Liver (tissue), 9 donors: ENCODE data around the gene WWC1. TPM values are rescaled to one million over a fixed set of nuclear protein-coding genes. Genes with fewer than 3 reads are reported as not detected.
"Not testable (repeated sequence)": the region's sequence is repeated elsewhere in the genome, so short reads cannot be mapped to it uniquely, and the experiment has no call there.

Experiments used
- DNase-seq: peaks from one replicate; pipeline ENCODE4 v3.0.0-alpha.2; 2017; ENCODE audit warnings: low spot score
- H3K27ac ChIP-seq, 2 donors: one replicate each; pipeline ENCODE4 v1.7.0; 2013; ENCODE audit warnings: inconsistent platforms in 2 of 2, low read length in 2 of 2, control low read depth in 1 of 2, low read depth in 1 of 2, mild to moderate bottlenecking in 1 of 2
- H3K27me3 ChIP-seq, 4 donors: one replicate each; pipeline versions ENCODE4 v1.6.1 to v1.7.0; 2013; ENCODE audit warnings: low read length in 3 of 4, inconsistent platforms in 1 of 4, mild to moderate bottlenecking in 1 of 4, moderate library complexity in 1 of 4; ENCODE audit not compliant: control insufficient read depth in 4 of 4, insufficient read depth in 4 of 4
- H3K36me3 ChIP-seq, 4 donors: one replicate each; pipeline versions ENCODE4 v1.6.1 to v1.7.0; 2013; ENCODE audit warnings: low read length in 3 of 4, mild to moderate bottlenecking in 3 of 4, low read depth in 1 of 4, moderate library complexity in 1 of 4; ENCODE audit not compliant: control insufficient read depth in 4 of 4, insufficient read depth in 3 of 4
- H3K4me1 ChIP-seq, 4 donors: one replicate each; pipeline versions ENCODE4 v1.6.1 to v1.7.0; 2013; ENCODE audit warnings: low read length in 3 of 4, mild to moderate bottlenecking in 3 of 4, moderate library complexity in 1 of 4; ENCODE audit not compliant: control insufficient read depth in 4 of 4, insufficient read depth in 4 of 4
- H3K4me3 ChIP-seq, 3 donors: one replicate each; pipeline versions ENCODE4 v1.6.1 to v1.7.0; 2013; ENCODE audit warnings: low read length in 3 of 3, control low read depth in 1 of 3, low read depth in 1 of 3, mild to moderate bottlenecking in 1 of 3
- H3K9ac ChIP-seq, 2 donors: one replicate each; pipeline ENCODE4 v1.7.0; 2013; ENCODE audit warnings: low read length in 2 of 2, mild to moderate bottlenecking in 2 of 2, moderate library complexity in 2 of 2, control low read depth in 1 of 2, low read depth in 1 of 2
- H3K9me3 ChIP-seq, 4 donors: one replicate each; pipeline versions ENCODE4 v1.6.1 to v1.7.0; 2013; ENCODE audit warnings: low read length in 3 of 4; ENCODE audit not compliant: control insufficient read depth in 4 of 4
- ATF3 ChIP-seq: IDR thresholded peaks from 2 replicates; pipeline ENCODE4 v1.6.1; 2016; ENCODE audit warnings: antibody characterized with exemption
- CTCF ChIP-seq: fragments of 150-350 bp; IDR thresholded peaks from 2 replicates; pipeline ENCODE4 v1.5.1; 2017; ENCODE audit warnings: improper control_type of control experiment, low read depth, low read length; ENCODE audit not compliant: missing input control
- EGR1 ChIP-seq, 2 donors: IDR thresholded peaks; 2 replicates each; pipeline ENCODE4 v1.6.1; 2016 to 2018; ENCODE audit warnings: antibody characterized with exemption in 2 of 2, low read depth in 2 of 2
- FOXA1 ChIP-seq: IDR thresholded peaks from 2 replicates; pipeline ENCODE4 v1.6.1; 2016; ENCODE audit warnings: antibody characterized with exemption
- FOXA2 ChIP-seq: IDR thresholded peaks from 2 replicates; pipeline ENCODE4 v1.6.1; 2016; ENCODE audit warnings: antibody characterized with exemption
- GABPA ChIP-seq, 2 donors: IDR thresholded peaks in 1 of 2; conservative IDR thresholded peaks in 1 of 2; 2 replicates each; pipeline ENCODE4 v1.6.1; 2016; ENCODE audit warnings: antibody characterized with exemption in 2 of 2, mild to moderate bottlenecking in 1 of 2, moderate library complexity in 1 of 2
- HNF4A ChIP-seq, 2 donors: conservative IDR thresholded peaks; 2 replicates each; pipeline ENCODE4 v1.6.1; 2016; ENCODE audit warnings: antibody characterized with exemption in 2 of 2, mild to moderate bottlenecking in 2 of 2
- HNF4G ChIP-seq: IDR thresholded peaks from 2 replicates; pipeline ENCODE4 v1.6.1; 2016; ENCODE audit warnings: antibody characterized with exemption
- JUND ChIP-seq, 2 donors: IDR thresholded peaks; 2 replicates each; pipeline ENCODE4 v1.6.1; 2016; ENCODE audit warnings: antibody characterized with exemption in 2 of 2
- MAX ChIP-seq: IDR thresholded peaks from 2 replicates; pipeline ENCODE4 v1.6.1; 2016; ENCODE audit warnings: antibody characterized with exemption
- NR2F2 ChIP-seq: IDR thresholded peaks from 2 replicates; pipeline ENCODE4 v1.6.1; 2016; ENCODE audit warnings: antibody characterized with exemption
- RAD21 ChIP-seq, 2 donors: IDR thresholded peaks; 2 replicates each; pipeline ENCODE4 v1.6.1; 2016; ENCODE audit warnings: antibody characterized with exemption in 2 of 2, mild to moderate bottlenecking in 2 of 2
- REST ChIP-seq: IDR thresholded peaks from 2 replicates; pipeline ENCODE4 v1.6.1; 2016; ENCODE audit warnings: antibody characterized with exemption, mild to moderate bottlenecking
- RXRA ChIP-seq, 2 donors: IDR thresholded peaks; 2 replicates each; pipeline ENCODE4 v1.6.1; 2017 to 2018; ENCODE audit warnings: antibody characterized with exemption in 2 of 2, mild to moderate bottlenecking in 1 of 2
- SP1 ChIP-seq: IDR thresholded peaks from 2 replicates; pipeline ENCODE4 v1.6.1; 2018; ENCODE audit warnings: antibody characterized with exemption, mild to moderate bottlenecking
- TAF1 ChIP-seq: conservative IDR thresholded peaks from 2 replicates; pipeline ENCODE4 v1.6.1; 2016; ENCODE audit warnings: antibody characterized with exemption, mild to moderate bottlenecking
- YY1 ChIP-seq: IDR thresholded peaks from 2 replicates; pipeline ENCODE4 v1.6.1; 2016; ENCODE audit warnings: antibody characterized with exemption, mild to moderate bottlenecking
- ZBTB33 ChIP-seq: IDR thresholded peaks from 2 replicates; pipeline ENCODE4 v1.6.1; 2016; ENCODE audit warnings: antibody characterized with exemption
- WGBS: extraction: QIAGEN DNeasy Blood & Tissue Kit; methylation state at CpG from one replicate; pipeline ENCODE4 v1.1.7; 2013; 5-methylcytosine and 5-hydroxymethylcytosine counted together
- polyA plus RNA-seq, 2 donors: library from polyadenylated mRNA; stranded (reverse) in 1 of 2; unstranded in 1 of 2; fragments of 200-250 nt in 1 of 2; fragments of >200 nt in 1 of 2; fragmentation: Nextera tagmentation in 1 of 2; extraction: Ambion mirVana in 1 of 2; gene quantifications; one replicate each; pipeline versions ENCODE4 v1.2.1 to v1.2.3, GENCODE V29; 2013 to 2015
- total RNA-seq, 2 donors: library from RNA; depleted of rRNA; stranded (reverse); fragments of >200 nt; gene quantifications; one replicate each; pipeline ENCODE4 v1.2.3, GENCODE V29; 2014
- donor health status: healthy.
- donor health status: healthy.
- donor health status: healthy.
- donor health status: healthy.
- donor health status: healthy.

Gene WWC1
- total and polyA plus RNA-seq, 4 donors: 5.9 to 25.1 (median 14.8) TPM

- TF ChIP-seq CTCF: no peak
These were observed 16.6 kb downstream of the WWC1 start (continued) for GRCh38 chr5:168307925-168308584.

- Histone ChIP-seq H3K27ac (peak overlapping the region; percentile 66 to 68), H3K9me3 (no peaks in the 10 kb centered on the region), H3K36me3 (peaks cover 0 to 1% (median 0%) of the 10 kb centered on the region in 4 donors), H3K4me1 (peaks cover 20 to 70% (median 65%) of the 10 kb centered on the region in 4 donors), H3K4me3 (peak overlapping the region in 1 of 3 donors; percentile 6), H3K27me3 (no peaks in the 10 kb centered on the region), H3K9ac (no peak overlapping the region)
- 40% methylated on average over 6 of the region's 6 CpGs for WGBS
- DNase-seq: no peak
- peak; percentile 87 for TF ChIP-seq MAX
- peak in 1 of 2 donors; percentile 69 for TF ChIP-seq EGR1 (IDR thresholded peaks at IDR 0.05; ENCODE audit: low read depth in 2 of 2)
- TF ChIP-seq YY1: peak; percentile 93
- TF ChIP-seq RXRA (IDR thresholded peaks at IDR 0.05): peak; percentile 77 to 92
- peak; percentile 37 for TF ChIP-seq ATF3
- peak; percentile 13 for TF ChIP-seq FOXA1
- TF ChIP-seq SP1: peak; percentile 73
- peak; percentile 93 to 96 for TF ChIP-seq HNF4A (conservative IDR thresholded peaks at IDR 0.05)
- TF ChIP-seq ZBTB33: peak; percentile 76
- peak; percentile 35 to 66 for TF ChIP-seq RAD21 (IDR thresholded peaks at IDR 0.05)
- peak; percentile 50 to 82 for TF ChIP-seq JUND (IDR thresholded peaks at IDR 0.05)
- TF ChIP-seq FOXA2: no peak
- TF ChIP-seq GABPA (IDR thresholded peaks at IDR 0.05 in 1 of 2, conservative IDR thresholded peaks at IDR 0.05 in 1 of 2): peak in 1 of 2 donors; percentile 46
- no peak for TF ChIP-seq CTCF
- peak; percentile 29 for TF ChIP-seq TAF1
- no peak for TF ChIP-seq REST
- peak; percentile 89 for TF ChIP-seq HNF4G
- no peak for TF ChIP-seq NR2F2
These were observed 17.6 kb downstream of the WWC1 start for GRCh38 chr5:168308976-168309598.

- DNase-seq, H3K36me3 ChIP-seq, H3K9ac ChIP-seq, H3K27me3 ChIP-seq, H3K4me3 ChIP-seq, H3K27ac ChIP-seq, H3K9me3 ChIP-seq: not testable (repeated sequence)
- H3K4me1 ChIP-seq: peaks cover 20 to 72% (median 67%) of the 10 kb centered on the region in 4 donors
- WGBS: 92% methylated on average over 3 of the region's 3 CpGs
These were observed 19.1 kb downstream of the WWC1 start for GRCh38 chr5:168310541-168310940.
